Fibroblast of skin of left biceps (primary cell): ENCODE data around the gene GAN.
A peak's percentile ranks its signal among the peaks of the same experiment; 100 is the strongest.
"Not testable (repeated sequence)": the region's sequence is repeated elsewhere in the genome, so short reads cannot be mapped to it uniquely, and the experiment has no call there.

ENCODE experiments used
- DNase-seq, 2 experiments: peaks; one replicate each; pipeline ENCODE4 v3.0.0-alpha.2; 2013; ENCODE audit warnings: low read depth in 2 of 2

GAN gene

GRCh38 chr16:81310045-81310644, 4.6 kb upstream of the GAN start:
- no peak for DNase-seq

GRCh38 chr16:81311762-81312161, 3.0 kb upstream of the GAN start:
- DNase-seq, result no peak

- DNase-seq, result no peak
These were observed 810 bp upstream of the GAN start for GRCh38 chr16:81313701-81314602.

- DNase-seq, result no peak
These were observed 761 bp downstream of the GAN start for GRCh38 chr16:81315271-81316175.

- DNase-seq, result no peak
These were observed 1.4 kb downstream of the GAN start for GRCh38 chr16:81316176-81316496.

- DNase-seq, result no peak
These were observed 3.9 kb downstream of the GAN start for GRCh38 chr16:81318711-81319110.

GRCh38 chr16:81319221-81319912, 4.6 kb downstream of the GAN start:
- DNase-seq, result peak; percentile 30 to 47

GRCh38 chr16:81321039-81321438, 6.3 kb downstream of the GAN start:
- no peak for DNase-seq

- DNase-seq, result no peak
These were observed 6.8 kb downstream of the GAN start for GRCh38 chr16:81321536-81321935.

- no peak for DNase-seq
These were observed 10.0 kb downstream of the GAN start for GRCh38 chr16:81324808-81325207.

- DNase-seq, result no peak
These were observed 12.2 kb downstream of the GAN start for GRCh38 chr16:81327011-81327410.

GRCh38 chr16:81327447-81328196, 12.9 kb downstream of the GAN start:
- DNase-seq, result no peak

GRCh38 chr16:81329947-81330346, 15.2 kb downstream of the GAN start:
- no peak for DNase-seq

GRCh38 chr16:81333356-81333755, 18.6 kb downstream of the GAN start:
- DNase-seq, result no peak

GRCh38 chr16:81335669-81336068, 20.9 kb downstream of the GAN start:
- no peak for DNase-seq

- no peak for DNase-seq
These were observed 22.3 kb downstream of the GAN start for GRCh38 chr16:81337097-81337496.

- DNase-seq, result not testable (repeated sequence)
These were observed 30.4 kb downstream of the GAN start for GRCh38 chr16:81345172-81345571.

GRCh38 chr16:81347425-81347824, 32.7 kb downstream of the GAN start:
- DNase-seq, result no peak

- no peak for DNase-seq
These were observed 35.0 kb downstream of the GAN start for GRCh38 chr16:81349608-81350305.

GRCh38 chr16:81350306-81350615, 35.5 kb downstream of the GAN start:
- DNase-seq, result no peak

- DNase-seq, result no peak
These were observed 39.1 kb downstream of the GAN start for GRCh38 chr16:81353895-81354294.
